Activated T-helper 1 cell treated with anti-CD3 and anti-CD28 coated beads, Interleukin-2, amount 50 U/mL, for 16 hours (primary cell): Measurements from ENCODE around the gene SIRT2.
"Not testable (repeated sequence)": the region's sequence is repeated elsewhere in the genome, so short reads cannot be mapped to it uniquely, and the experiment has no call there.

Experiments
- DNase-seq, 2 donors: peaks; one replicate each; pipeline ENCODE4 v3.0.0-alpha.2; 2020; ENCODE audit warnings: low read depth in 1 of 2, low spot score in 1 of 2

The SIRT2 gene

DNA sequence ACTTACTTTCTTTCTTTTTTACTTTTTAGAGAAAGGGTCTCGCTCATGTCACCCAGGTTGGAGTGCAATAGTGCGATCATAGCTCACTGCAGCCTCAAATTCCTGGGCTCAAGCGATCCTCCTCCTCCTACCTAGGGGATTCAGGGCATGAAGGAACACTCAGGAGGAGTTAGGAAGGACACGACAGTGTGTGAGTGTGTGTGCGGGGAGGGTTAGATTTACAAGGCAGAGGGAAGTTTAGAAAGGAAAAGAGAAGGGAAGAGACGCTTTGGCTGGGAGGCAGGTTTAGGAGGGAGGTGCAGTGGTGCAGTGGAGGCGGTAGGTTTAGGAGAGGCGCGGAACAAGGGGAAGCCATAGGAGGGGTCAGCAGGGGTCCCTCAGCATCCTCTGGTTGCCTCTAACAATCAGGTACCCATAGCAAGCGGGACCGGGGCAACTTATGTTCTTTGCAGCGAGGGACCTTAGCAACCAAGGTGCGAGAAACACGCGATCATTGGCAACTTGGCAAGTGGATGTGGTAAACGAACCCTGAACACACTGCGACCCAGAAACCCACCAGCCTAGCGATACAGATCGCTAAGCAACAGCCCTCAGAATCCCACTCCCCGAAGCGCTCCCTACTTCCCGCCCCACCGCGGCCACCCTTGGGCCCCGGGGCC, 501 bp downstream of the SIRT2 start:
- DNase-seq, result no peak

GRCh38 chr19:38894968-38895367, 4.5 kb downstream of the SIRT2 start:
- no peak for DNase-seq

DNA sequence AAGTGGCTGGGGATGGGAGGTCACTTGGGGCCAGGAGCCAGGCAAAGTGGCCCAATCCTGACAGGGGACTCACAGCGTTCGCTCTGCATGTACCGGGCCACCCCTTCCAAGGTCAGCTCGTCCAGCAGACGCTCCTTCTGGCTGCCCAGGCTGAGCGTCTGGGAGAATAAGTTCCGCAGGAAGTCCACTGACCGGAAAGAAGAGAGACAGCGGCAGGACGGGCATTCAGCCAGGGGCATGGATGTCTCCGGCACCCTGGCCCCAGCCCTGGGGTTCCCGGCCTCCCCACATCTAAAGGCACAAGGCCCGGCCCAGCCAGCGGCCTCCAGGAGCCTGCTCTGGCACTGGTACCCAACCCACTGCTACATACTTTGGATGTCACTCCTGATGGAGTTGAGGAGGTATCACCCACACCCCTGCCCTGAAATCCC, 6.1 kb downstream of the SIRT2 start:
- DNase-seq, result no peak

DNA sequence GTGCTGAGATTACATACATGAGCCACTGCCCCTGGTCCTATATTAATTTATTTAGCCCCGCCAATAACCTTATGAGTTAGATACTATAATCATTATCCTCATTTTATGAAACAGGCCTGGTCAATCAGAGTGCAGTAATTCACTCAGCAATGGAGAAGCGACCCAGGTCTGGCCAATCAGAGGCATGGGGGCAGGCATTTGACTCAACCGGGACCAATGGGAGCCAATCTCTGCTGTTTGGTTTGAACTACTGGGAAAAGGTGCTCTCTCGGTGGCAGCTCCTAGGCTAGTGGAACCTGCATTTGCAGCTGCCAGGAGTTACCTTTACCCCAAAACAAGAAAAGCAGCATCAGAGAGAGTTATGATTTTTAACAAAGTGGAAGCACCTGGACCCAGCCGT, 6.6 kb downstream of the SIRT2 start:
- DNase-seq, result no peak

- no peak for DNase-seq
These were observed 7.6 kb downstream of the SIRT2 start for GRCh38 chr19:38891771-38892170.

GRCh38 chr19:38890686-38891085, 8.7 kb downstream of the SIRT2 start:
- no peak for DNase-seq

- DNase-seq, result no peak
These were observed 9.6 kb downstream of the SIRT2 start for GRCh38 chr19:38889803-38890202.

DNA sequence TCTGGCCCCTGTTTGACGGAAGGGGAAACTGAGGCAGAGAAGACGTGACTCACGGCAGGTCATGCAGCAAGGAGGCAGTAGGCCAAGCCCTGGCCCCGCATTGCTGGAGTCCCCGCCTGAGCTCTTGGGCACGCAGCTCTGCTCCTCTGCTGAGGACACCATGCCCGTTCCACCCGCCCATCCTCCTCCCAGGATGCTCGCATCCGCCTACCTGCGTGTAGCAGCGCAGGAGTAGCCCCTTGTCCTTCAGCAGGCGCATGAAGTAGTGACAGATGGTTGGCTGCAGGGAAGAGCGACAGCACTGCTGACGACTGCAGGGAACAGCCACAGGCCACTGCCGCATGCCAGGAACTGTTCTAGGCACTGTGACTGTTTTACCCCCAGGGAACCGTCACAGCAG, 10.5 kb downstream of the SIRT2 start:
- no peak for DNase-seq

DNA sequence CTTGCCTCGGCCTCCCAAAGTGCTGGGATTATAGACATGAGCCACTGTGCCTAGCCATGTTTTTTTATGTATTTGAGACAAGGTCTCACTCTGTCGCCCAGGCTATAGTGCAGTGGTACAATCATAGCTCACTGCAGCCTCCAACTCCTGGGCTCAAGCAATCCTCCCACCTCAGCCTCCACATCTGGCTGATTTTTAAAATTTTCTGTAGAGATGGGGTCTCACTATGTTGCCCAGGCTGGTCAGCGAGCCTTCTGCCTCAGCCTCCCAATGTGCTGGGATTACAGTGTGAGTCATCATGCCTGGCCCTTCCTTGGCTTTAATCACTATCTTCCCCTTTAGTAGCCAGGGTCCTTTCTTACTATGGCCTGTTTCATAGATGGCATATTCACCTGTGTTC, 14.7 kb downstream of the SIRT2 start:
- not testable (repeated sequence) for DNase-seq

GRCh38 chr19:38883286-38883685, 16.1 kb downstream of the SIRT2 start:
- no peak for DNase-seq

DNA sequence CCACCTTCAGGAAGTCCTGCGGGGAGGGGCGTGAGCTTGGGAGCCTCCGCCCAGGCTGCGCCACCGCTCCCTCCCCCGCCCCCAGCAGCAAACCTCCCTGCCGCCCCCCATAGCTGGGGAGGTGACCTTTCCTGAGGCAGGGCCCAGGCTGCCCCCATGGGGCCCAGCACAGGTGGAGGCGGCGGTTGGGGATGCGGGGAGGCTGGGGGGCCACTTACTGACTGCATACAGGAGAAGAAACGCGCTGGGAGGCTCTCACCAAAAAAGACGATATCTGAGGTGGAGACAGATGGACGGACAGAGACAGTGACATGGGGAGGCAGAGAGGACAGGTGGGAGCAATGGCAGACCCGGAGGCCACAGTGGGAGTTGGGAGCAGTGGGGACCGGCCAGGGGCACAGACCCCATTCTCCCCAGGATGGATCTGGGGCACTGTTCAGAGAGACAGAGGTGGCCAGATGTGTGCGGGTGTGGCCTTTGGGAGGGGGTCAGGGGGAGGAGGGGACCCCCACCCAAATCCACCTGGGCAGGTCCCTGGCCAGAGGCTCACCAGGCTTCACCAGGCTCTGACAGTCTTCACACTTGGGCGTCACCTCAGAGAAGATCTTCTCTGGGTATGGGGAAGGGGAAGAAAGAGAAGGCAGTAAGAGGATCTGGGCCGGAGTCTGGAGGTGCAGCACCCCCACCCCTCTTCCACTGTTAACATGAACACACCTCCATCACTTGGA, 18.4 kb downstream of the SIRT2 start:
- no peak for DNase-seq

GRCh38 chr19:38880076-38880881, 19.1 kb downstream of the SIRT2 start:
- no peak for DNase-seq

GRCh38 chr19:38879400-38879751, 20.0 kb downstream of the SIRT2 start:
- DNase-seq, result no peak

DNA sequence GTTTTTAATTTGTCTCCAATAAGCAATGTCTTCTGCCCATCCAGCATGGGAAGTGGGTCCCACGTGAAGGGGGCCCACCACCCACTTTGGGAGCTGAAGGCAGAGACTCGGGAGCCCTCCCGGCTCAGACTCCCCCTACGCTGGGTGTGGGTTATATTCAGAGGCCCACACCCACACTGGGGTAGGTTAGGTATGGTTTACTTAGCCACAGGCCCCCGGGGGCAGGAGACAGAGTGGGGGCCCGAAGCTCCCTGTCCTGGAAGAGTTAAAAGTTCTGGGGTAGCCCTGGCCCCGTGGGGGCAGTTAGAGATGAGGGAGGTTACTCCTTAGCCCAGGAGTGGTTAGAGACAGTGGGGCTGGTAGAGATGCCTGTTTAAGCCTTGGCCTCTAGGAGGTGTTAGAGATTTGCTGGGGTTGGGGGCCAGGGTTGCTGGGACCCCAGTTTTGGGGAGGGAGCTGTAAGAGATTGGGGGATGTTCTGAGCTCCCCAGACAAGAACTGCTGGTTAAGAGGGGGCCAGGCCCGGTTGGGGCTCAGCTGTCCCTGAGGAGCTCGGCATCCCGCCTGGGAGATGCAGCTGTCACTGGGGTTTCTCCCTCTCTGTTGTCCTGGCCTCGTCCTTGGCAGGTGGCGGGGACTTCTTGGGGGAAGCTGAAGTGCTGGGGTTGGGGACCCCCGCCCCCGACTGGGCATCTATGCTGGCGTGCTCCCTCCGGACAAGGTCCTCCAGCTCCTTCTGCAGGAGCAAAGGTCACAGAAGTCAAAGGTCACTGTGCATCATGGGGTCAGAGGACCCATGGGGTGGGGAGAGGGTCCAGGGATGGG, 20.6 kb downstream of the SIRT2 start:
- DNase-seq, result no peak

DNA sequence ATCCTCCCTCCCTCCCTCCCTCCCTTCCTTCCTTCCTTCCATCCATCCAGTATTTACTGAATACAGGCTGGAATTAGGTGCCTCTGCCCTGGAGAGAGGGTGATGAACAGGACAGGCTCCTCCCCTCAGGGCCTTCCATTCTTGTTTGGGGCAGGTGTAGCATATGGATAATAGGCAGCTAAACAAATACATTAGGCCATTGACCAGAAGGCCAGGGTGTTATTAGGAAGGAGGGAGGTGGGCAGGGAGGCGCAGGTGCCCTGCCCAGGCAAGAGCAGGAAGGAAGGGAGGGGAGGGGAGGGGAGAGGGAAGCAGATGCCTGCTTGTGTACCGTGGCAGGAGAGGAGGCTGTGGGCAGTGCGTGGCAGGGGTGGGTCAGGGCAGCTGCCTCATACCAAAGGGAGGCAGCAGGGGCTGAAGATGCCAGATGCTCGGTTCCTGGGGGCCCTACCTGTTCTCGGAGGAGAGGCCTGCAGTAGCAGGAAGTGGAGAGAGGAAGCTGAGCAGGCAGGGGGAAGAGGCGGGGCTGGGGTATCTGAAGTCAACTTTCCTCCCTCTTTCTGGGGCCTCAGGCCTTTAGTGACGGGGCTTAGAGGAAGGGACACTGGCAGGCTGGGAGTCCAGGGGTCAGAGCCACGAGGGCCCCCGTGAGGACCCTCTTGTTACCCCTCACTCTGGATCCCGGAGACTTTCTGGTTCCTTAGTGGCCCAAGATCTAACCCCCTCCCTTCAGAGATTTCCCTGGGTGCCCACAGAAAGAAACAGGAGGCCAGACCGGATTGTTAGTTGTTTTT, 21.4 kb downstream of the SIRT2 start, which contains the start of gene RINL:
Gene RINL (minus strand): TSS at position 495 of the 794 bp plus-strand sequence. CDS start 1,533 bp downstream, outside the sequence.
- DNase-seq, result peak; percentile 44 to 47

GRCh38 chr19:38875656-38876395, 23.6 kb downstream of the SIRT2 start:
- no peak for DNase-seq

GRCh38 chr19:38873400-38873799, 26.0 kb downstream of the SIRT2 start:
- DNase-seq, result not testable (repeated sequence)

DNA sequence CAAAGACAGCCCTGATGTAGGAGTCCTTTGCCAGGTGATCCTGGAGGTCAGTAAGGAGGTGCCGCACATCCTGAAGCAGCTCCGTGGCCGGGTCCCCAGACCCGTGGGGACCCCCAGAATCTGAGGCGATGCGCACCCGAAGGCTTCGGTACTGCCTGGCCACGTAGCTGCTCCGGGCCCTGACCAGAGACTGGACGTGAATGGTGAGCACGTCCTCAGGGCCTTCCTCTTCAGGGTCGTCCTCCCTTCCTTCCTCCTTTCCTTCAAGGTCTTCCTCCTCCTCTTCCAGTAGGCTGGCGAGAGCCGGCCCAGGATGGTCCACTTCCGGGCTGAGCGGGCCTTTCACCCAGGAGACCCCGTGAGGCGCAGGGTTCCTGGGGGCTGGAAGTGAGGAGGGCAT, 28.8 kb downstream of the SIRT2 start:
- DNase-seq, result no peak

- peak; percentile 87 to 92 for DNase-seq
These were observed 29.4 kb downstream of the SIRT2 start for GRCh38 chr19:38869836-38870607.
